GM23338 (cell line): ENCODE measurements around the gene MLANA. TPM values are rescaled to one million over a fixed set of nuclear protein-coding genes. Genes with fewer than 3 reads are reported as not detected.

ENCODE experiments used
- ATAC-seq: fragments of 200-7000 bp; cut with Tn5 transposase; 3 replicates; pipeline ENCODE4 v1.9.1; 2020
- DNase-seq: peaks from one replicate; pipeline ENCODE4 v3.0.0-alpha.2; 2015; ENCODE audit warnings: low spot score
- H2AFZ ChIP-seq: fragments of 200-600 bp; sonication (generic); 2 replicates; pipeline ENCODE4 v1.8.0; 2016; ENCODE audit warnings: antibody characterized with exemption, mild to moderate bottlenecking, moderate library complexity
- H3F3A ChIP-seq: fragments of 200-600 bp; sonication (generic); replicated peaks from 2 replicates; pipeline ENCODE4 v1.8.0; 2017; ENCODE audit warnings: antibody characterized with exemption, mixed run types, low read depth
- H3K27ac ChIP-seq: fragments of 200-600 bp; sonication (generic); 2 replicates; pipeline ENCODE4 v1.6.1; 2016; ENCODE audit warnings: low read depth
- H3K27me3 ChIP-seq: fragments of 200-600 bp; sonication (generic); 2 replicates; pipeline ENCODE4 v1.8.0; 2016; ENCODE audit warnings: mild to moderate bottlenecking, mixed run types, moderate library complexity; ENCODE audit not compliant: insufficient read depth
- H3K36me3 ChIP-seq: fragments of 200-600 bp; sonication (generic); 2 replicates; pipeline ENCODE4 v1.8.0; 2016; ENCODE audit warnings: mild to moderate bottlenecking; ENCODE audit not compliant: insufficient read depth
- H3K4me1 ChIP-seq: fragments of 200-600 bp; sonication (generic); 2 replicates; pipeline ENCODE4 v1.8.0; 2016; ENCODE audit warnings: mild to moderate bottlenecking, moderate library complexity; ENCODE audit not compliant: insufficient read depth
- H3K4me2 ChIP-seq: fragments of 200-600 bp; sonication (generic); 2 replicates; pipeline ENCODE4 v1.7.1; 2017; ENCODE audit warnings: mixed run types
- H3K4me3 ChIP-seq: fragments of 200-600 bp; sonication (generic); 2 replicates; pipeline ENCODE4 v1.6.1; 2016; ENCODE audit warnings: mixed run types
- H3K79me2 ChIP-seq: fragments of 200-600 bp; sonication (generic); replicated peaks from 2 replicates; pipeline ENCODE4 v1.8.0; 2017; ENCODE audit warnings: mild to moderate bottlenecking; ENCODE audit not compliant: insufficient read depth
- H3K9me2 ChIP-seq: fragments of 200-600 bp; sonication (generic); 2 replicates; pipeline ENCODE4 v1.8.0; 2017; ENCODE audit not compliant: insufficient read depth
- H4K20me1 ChIP-seq: fragments of 200-600 bp; sonication (generic); replicated peaks from 2 replicates; pipeline ENCODE4 v1.8.0; 2017; ENCODE audit warnings: mild to moderate bottlenecking; ENCODE audit not compliant: insufficient read depth
- H3K27ac Mint-ChIP-seq: 2 replicates; pipeline ENCODE4 v1.8.0; 2020; ENCODE audit warnings: inconsistent platforms, mild to moderate bottlenecking, moderate library complexity, mixed read lengths
- H3K27me3 Mint-ChIP-seq: 3 replicates; pipeline ENCODE4 v1.8.0; 2022; ENCODE audit warnings: low read depth, mild to moderate bottlenecking, moderate library complexity, mixed read lengths, inconsistent platforms; ENCODE audit not compliant: insufficient read depth, poor library complexity
- H3K36me3 Mint-ChIP-seq: 3 replicates; pipeline ENCODE4 v1.8.0; 2021; ENCODE audit warnings: low read depth, mild to moderate bottlenecking, inconsistent platforms, moderate library complexity, mixed read lengths
- H3K4me1 Mint-ChIP-seq: 3 replicates; pipeline ENCODE4 v1.8.0; 2020; ENCODE audit warnings: mild to moderate bottlenecking, inconsistent platforms, mixed read lengths
- H3K4me3 Mint-ChIP-seq: 3 replicates; pipeline ENCODE4 v1.8.0; 2021; ENCODE audit warnings: moderate library complexity, mild to moderate bottlenecking, inconsistent platforms, mixed read lengths
- H3K9me3 Mint-ChIP-seq: 3 replicates; pipeline ENCODE4 v1.8.0; 2020; ENCODE audit warnings: moderate library complexity, mild to moderate bottlenecking, inconsistent platforms, mixed read lengths
- CREB1 ChIP-seq: fragments of 250-450 bp; sonication (Bioruptor Pico); IDR thresholded peaks from 2 replicates; pipeline ENCODE4 v1.5.0; 2020; ENCODE audit warnings: low read depth, mild to moderate bottlenecking, moderate library complexity
- ETS1 ChIP-seq: IDR thresholded peaks from 2 replicates; pipeline ENCODE4 v1.6.1; 2016; ENCODE audit warnings: antibody characterized with exemption
- EZH2phosphoT487 ChIP-seq: fragments of 200-600 bp; sonication (generic); IDR thresholded peaks from one replicate; pipeline ENCODE4 v1.8.1; 2018; ENCODE audit warnings: antibody characterized with exemption; ENCODE audit not compliant: unreplicated experiment
- JUNB ChIP-seq: IDR thresholded peaks from one replicate; pipeline ENCODE4 v1.6.1; 2016; ENCODE audit warnings: antibody characterized with exemption; ENCODE audit not compliant: unreplicated experiment
- NANOG ChIP-seq: IDR thresholded peaks from 2 replicates; pipeline ENCODE4 v1.6.1; 2016; ENCODE audit warnings: antibody characterized with exemption, borderline replicate concordance
- POLR2AphosphoS5 ChIP-seq: IDR thresholded peaks from 2 replicates; pipeline ENCODE4 v1.6.1; 2016; ENCODE audit warnings: antibody characterized with exemption, low read depth
- STAT1 ChIP-seq: IDR thresholded peaks from one replicate; pipeline ENCODE4 v1.6.1; 2016; ENCODE audit warnings: antibody characterized with exemption; ENCODE audit not compliant: unreplicated experiment
- ZNF114 ChIP-seq: fragments of 250-450 bp; sonication (Bioruptor Pico); IDR thresholded peaks from 2 replicates; pipeline ENCODE4 v1.5.0; 2020; ENCODE audit warnings: mild to moderate bottlenecking, moderate library complexity
- ZNF462 ChIP-seq: fragments of 250-450 bp; sonication (Bioruptor Pico); IDR thresholded peaks from 2 replicates; pipeline ENCODE4 v1.5.0; 2020; ENCODE audit warnings: mild to moderate bottlenecking, moderate library complexity
- polyA plus RNA-seq: library from polyadenylated mRNA; unstranded; fragments of >200 nt; fragmentation: Nextera tagmentation; extraction: Ambion mirVana; gene quantifications from 2 replicates; pipeline ENCODE4 v1.2.1, GENCODE V29; 2016
- total RNA-seq: library from RNA; depleted of rRNA; stranded (reverse); fragments of >200 nt; shearing (Covaris generic); gene quantifications from 2 replicates; pipeline ENCODE4 v1.2.3, GENCODE V29; 2014

MLANA gene
- total and polyA plus RNA-seq, 2 experiments from 2014 or later = not detected

- no peaks in the 10 kb centered on the region for H3K27me3 ChIP-seq
- no peak overlapping the region for H3K4me3 Mint-ChIP-seq
- 0 out of 2 replicates have a peak, but pooled peaks cover 4% of the 10 kb centered on the region for H3K9me2 ChIP-seq
- peaks cover 10% of the 10 kb centered on the region for H3K9me3 Mint-ChIP-seq
- ATAC-seq (no peak), DNase-seq (no peak)
- peaks cover 3% of the 10 kb centered on the region for H3K27me3 Mint-ChIP-seq
- no peak for TF ChIP-seq CREB1 (CRISPR knock-in tag)
- no peak for TF ChIP-seq NANOG
- no peak for TF ChIP-seq EZH2phosphoT487
- TF ChIP-seq STAT1 = no peak
- TF ChIP-seq ETS1 = no peak
- TF ChIP-seq ZNF114 (CRISPR knock-in tag) = no peak
- no peak for TF ChIP-seq POLR2AphosphoS5
- TF ChIP-seq ZNF462 = no peak
- TF ChIP-seq JUNB = no peak
- H4K20me1 ChIP-seq = no peaks in the 10 kb centered on the region
- no peaks in the 10 kb centered on the region for H3K79me2 ChIP-seq
- no peak overlapping the region for H3K27ac ChIP-seq
- no peaks in the 10 kb centered on the region for H3K36me3 ChIP-seq
- no peak overlapping the region for H2AFZ ChIP-seq
- no peaks in the 10 kb centered on the region for H3F3A ChIP-seq
- H3K4me1 ChIP-seq = peaks cover 9% of the 10 kb centered on the region
- H3K27ac Mint-ChIP-seq = no peak overlapping the region
- no peak overlapping the region for H3K4me3 ChIP-seq
- peaks cover 12% of the 10 kb centered on the region for H3K4me1 Mint-ChIP-seq
- H3K4me2 ChIP-seq = no peak overlapping the region
- no peaks in the 10 kb centered on the region for H3K36me3 Mint-ChIP-seq
Observed at GRCh38 chr9:5846096-5846495, 44.6 kb upstream of the MLANA start.
